NOMO-1 treated with DMSO at 0.1 percent for 48 hours (cell line): Measurements from ENCODE around the gene NRCAM.

Experiments
- DNase-seq: peaks from one replicate; lab custom pipeline; 2025; ENCODE audit not compliant: unreplicated experiment; lab: John Stamatoyannopoulos, UW

Gene NRCAM

DNA sequence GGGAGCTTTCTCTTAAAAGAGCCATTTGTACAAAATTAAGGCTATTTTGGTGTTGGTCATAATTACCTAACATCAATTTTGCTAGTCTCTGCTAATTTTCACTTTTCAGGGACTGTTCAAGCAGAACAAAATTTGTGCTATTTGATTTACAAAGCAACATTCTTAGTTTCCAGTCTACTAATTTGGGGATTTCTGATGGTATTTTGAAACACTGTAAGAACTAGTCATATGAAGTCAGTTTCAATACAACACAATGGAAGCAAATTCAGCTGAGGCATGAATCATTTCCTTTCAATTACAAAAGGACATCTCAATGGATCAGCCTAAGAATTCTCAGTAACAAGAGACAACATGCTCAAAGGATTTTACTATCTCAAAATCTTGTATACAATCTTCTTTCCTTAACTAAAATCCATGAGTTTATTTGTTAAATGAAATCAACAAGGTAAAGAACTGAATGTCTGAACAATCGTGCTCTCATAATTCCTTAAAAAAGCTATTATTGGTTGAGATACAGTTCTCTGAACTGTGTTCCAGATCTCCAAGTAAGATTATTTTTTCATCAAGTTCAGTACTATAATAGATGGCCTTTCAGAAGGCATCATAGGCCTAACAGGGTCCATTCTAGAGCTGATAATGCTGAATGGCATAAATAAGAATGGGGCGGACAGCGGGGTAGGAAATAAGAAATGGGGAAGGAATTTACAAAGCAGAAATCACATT, 144.6 kb downstream of the NRCAM start:
- DNase-seq: no peak

DNA sequence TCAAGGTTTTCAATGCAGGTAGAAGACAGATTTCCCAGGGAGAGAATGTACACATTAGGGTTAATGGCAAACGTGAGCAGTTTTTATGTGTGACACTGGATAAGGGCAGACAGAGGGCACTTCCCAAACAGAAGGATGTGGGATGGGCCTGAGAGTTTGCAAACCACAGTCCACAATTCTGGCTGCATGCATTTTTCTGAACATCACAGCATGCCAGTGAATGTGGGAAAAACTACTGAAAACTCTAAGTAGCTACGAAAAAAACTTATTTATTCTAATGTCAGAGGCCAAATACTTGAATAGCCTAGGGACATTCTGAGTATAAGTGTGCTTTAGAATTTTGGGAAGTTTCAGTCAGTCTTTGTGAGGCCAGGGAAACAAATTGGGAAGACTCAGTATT, 145.9 kb downstream of the NRCAM start:
- no peak for DNase-seq

DNA sequence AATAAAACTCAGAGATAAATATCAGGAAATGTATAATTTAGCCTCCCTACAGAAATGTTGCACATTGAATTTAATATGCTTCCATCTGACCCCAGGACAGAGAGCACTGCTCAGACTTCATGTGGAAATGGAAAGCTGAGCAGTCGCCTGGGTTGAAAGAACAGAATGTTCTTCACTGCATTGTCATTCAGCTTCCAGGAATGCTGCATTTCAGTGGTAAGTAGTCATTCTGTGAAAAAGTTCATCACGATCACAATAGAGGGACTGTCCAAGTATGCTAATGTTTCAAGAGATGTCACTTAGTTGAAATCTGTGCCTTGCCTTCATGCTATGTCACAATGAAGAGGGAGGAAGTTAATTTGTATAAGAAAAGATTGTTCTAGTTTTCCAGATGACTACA, 147.3 kb downstream of the NRCAM start:
- no peak for DNase-seq

DNA sequence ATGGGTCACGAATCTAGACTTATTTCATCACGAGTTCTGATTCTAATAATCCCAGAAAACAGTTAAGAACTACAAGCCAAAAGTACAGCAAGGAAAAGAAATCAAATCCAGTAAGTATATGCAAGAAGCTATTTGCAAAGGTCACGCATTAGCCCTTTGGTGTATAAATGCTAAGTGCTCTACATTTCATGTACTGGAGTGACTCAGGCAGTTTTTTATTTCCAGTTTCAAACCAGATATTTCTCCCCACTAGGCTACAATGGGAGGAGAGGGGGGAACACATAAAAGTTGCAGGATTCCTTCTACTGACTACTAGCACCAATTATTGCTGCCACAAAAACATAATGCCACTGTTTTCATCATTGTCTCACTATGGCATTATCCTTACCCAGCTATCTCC, 148.0 kb downstream of the NRCAM start:
- no peak for DNase-seq

DNA sequence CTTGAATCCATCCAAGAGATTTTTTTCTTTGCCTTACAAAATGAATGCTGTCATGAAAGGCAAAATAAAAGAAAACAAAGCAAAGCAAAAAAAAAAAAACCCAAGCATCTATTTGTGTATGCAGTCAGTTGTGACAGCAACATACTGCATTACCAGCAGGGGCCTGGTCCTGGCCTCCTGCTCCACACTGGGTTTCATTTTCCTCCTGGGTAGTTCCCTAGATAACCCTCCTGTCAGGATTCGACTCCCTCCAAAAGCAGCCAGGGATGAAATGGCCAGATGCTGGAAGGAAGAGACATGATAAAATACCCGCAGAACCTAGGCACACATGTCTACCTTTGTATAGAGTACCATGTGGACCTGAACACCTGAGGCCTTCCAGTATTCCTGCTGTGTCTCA, 148.6 kb downstream of the NRCAM start:
- DNase-seq: no peak

DNA sequence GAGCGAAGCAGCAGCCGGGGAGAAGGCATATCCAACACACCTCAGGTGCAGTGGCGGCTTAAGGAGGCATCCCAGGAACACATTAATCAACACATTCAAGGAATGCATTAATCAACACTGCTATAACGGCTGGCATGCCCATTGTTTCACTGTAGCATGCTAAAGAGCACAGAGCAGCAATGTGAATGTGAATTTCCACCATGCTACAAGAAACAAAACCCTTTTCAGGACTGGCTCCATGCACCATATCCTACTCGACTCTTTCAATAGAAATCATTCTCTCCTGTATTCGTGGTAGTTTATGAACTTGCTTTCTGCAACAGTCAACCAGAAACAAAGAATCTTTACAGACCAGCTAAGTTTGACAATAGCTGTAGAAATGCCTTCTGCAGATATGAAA, 149.0 kb downstream of the NRCAM start:
- no peak for DNase-seq

DNA sequence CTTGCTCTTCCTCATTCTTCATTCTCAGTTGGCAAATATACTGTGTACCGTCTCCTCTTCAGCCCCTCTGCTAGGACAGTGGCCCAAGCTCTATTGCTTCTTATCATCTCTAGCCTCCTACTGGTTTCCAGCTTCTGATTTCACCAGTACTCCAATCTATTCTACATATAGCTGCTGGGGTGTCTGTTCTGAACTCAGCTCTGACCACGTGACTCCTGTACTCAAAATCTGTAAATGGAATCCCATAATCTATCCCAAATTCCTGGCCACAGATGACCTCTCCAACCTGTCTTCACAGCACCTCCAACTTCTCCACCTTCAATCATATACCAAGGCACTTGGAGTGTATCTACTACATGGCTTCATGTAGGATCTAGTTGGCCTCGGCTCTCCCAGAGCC, 152.9 kb downstream of the NRCAM start:
- DNase-seq: no peak

DNA sequence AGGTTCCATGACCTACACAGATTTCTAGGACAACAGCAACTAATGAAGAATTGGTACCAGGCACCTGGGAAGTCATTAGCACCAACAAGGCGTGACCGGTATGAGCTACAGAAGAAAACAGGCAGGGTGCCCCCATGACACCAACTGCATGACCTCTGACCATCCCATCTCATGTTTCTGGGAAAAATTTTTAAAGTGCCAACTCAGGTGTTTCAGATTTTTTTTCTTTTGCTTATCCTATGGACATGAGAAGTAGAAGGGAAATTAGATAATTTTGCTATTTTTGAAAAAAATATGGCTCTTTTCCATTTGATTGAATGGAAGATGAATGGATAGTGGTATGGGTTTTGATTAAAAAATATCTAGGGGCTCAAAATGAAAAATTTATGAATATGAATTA, 154.8 kb downstream of the NRCAM start:
- no peak for DNase-seq

DNA sequence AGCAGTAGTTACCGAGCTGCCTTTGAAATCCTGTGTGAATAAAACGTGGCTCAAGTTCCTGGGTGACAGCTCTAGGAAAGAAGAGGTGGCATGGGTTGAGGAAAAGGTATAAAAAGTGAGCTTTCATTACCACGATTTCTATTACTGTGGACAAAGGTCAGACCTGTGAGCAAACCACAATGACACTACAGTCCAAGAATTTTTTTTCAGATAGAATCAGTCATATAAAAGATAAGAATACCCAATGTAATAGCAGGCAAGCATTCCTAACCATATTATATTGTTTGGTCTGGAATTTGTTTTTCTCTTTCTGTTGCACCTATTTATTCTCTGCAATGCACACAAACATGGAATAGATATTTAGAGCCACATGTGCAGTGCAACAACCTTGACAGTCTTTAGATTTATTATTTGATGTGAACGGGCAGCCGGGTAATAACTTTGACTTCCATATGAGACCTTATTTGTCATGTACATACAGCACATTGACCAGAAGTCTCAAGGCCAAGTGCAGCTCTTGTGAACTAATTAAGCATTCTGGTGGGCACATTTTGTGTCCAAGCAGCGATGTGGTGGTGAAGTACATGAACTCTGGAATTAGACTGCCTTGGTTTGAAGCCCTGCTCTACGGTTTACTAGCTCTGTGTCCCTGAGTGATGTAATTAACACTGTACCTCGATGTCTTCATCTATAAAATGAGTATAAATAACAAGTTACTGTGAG, 156.8 kb downstream of the NRCAM start:
- DNase-seq: no peak

DNA sequence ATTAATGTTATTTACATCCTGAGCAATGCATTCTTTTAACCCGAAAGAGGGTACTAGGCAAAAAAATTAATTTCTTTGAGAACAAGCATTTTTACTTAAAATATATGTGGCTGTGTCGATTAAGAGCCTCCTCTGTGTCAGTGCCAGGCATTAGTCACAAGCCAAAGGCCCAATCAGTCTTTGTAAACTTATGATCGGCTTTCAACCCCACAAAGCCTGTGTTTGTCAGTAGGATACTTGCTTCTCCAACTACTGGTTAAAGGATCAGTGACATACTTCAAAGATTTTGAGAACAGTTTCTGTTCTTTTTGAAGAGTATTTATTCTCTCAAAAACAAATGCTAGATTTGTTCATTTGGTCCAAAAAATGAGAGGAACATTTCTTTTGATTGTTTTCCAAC, 159.3 kb downstream of the NRCAM start:
- DNase-seq: no peak

DNA sequence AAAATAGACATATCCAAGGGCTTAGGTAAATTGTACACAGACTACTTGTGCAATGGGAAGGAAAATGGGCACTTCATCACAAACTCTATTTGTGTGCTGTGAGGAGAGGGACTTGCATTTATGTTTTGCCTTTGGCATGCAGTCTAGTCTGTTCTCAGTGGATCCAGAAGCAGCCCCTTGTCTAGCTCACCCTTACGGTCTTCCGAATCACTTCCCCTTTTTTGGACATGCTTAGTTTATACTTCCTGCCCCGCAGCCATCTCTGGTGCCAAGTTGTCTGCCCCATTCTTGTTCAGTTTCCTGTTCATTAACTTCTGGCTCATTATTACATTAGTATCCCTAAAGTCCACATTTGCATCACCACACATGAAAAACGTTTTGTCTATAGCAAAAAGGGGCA, 161.6 kb downstream of the NRCAM start:
- peak; percentile 66 for DNase-seq

DNA sequence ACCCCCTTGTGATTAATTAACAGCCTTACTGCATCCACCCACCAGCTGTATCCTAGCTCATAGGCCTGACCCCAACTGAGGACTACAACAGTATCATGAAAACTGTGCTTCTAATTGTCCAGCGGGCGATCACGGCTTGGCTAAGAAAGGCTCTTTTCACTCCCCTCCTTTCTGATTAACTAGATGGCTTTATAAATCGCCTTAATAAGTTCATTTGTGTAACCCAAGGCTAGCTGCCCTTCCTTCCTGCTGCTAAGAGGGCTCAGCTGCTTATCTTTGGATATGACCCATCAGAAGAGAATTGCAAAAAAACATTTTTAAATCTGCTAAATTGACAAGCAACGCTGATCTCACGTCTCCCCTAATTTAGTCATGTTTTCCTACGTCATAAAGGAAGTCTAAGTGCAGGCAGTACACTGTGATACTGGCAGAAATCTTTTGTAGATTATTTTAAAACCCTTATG, 163.1 kb downstream of the NRCAM start:
- no peak for DNase-seq

DNA sequence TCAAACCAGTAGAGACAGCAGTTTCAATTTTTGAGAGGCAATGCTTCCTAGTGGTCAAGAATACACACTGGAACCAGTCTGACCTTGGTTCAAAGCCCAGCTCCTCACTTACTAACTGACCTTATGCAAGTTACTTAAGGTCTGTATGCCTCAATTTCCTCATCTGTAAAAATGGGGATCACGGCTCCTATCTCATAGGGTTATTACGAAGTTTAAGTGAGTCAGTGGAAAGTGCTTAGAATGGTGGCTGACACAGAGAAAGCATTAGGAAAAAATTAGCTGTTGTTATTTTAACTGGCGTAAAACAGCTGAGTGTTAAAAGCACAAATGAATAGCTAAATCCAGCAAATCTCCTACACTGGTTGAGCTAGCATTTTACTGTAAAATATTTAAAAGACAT, 163.7 kb downstream of the NRCAM start:
- DNase-seq: no peak

DNA sequence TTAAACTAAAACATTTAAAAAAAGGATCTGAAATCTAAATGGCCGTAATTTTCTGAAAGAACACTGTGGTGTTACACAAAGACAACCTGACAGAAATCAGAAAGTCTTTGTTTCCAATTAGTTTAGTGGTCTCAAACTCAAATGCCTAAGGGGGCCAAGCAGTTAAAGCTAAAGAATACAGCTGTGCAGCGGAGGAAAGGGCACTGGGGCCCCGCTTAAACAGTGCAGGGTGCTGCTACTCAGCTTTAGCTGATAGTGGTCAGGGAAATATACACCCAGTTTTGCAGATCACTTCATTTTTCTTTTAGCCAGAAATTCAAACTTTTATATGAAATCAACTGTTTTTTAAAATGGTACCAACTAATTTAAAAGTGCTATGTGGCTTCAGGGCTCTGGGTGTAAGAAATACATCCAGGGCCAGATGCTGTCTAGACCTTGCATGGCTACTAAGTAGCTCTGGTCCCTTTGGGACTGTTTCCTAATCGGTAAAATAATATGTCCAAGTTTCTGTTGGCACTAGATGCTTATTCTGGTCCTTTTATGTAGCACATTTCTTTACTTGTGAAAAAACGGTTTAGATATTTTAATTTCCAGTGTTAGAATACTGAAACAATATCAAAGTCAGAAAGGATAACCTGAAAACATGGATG, 164.3 kb downstream of the NRCAM start:
- no peak for DNase-seq

DNA sequence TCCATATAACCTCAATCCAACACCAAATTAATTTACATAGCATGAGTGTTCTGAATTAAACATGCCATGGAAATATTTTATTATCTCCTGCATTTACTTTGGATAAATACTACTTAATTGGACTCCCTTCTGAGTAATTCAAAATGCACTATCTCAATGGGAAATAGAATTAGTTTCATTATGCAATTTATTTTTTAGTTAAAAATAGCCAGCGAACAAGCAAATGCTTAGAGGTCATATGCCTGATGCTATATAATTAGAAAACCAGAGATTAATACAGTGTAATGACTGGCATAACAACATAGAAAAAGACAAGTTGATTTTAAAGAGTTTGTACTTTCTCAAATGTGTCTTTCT, 165.1 kb downstream of the NRCAM start:
- no peak for DNase-seq

DNA sequence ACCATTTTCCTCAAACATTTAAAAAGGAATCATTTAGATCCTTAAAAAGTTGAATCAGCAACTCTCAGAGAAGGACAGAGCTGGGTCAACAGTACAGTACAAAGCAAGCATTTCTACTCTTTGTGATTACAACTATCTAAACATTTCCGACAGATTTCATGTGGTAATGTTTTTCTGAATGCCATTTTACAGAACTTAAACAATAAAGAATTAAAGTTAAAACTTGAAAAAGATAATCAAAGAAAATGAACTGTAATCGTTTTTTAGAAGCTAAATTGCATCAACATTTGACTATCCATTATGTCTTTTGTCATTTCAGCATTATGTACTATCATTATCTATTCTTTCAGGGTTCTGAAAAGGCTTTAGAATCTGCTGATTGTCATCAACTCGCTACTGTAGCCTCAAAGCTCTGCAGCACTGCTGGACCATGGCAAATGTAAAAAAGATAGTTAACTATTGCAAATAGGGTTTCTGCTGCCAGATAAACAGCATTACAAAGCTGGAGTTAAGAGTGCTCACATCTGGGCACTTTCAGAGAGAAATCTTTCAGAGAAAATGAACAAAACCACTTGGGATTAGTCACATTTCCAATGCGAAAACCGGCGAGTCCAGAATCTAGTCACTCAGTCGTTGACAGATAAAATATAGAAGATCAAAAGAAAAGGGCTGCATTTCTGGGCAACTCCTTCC, 165.6 kb downstream of the NRCAM start:
- no peak for DNase-seq

DNA sequence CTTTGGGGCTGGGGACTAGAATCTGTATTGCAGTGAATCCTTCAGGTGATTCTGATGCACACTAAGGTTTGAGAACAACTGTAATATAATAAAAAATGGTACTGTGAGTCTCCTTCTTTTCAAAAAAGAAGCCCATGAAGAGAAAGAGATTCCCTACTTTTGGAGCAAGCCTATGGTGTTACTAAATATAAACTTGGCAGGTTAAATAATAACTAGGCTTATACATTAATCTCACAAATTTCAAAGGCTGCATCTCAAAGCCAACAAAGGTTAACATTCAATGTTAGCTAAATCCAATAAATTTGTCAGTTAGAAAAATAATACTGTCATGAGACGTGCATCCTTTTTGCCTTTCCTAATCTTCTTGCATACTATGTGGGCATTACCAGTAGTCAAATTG, 166.4 kb downstream of the NRCAM start:
- no peak for DNase-seq

DNA sequence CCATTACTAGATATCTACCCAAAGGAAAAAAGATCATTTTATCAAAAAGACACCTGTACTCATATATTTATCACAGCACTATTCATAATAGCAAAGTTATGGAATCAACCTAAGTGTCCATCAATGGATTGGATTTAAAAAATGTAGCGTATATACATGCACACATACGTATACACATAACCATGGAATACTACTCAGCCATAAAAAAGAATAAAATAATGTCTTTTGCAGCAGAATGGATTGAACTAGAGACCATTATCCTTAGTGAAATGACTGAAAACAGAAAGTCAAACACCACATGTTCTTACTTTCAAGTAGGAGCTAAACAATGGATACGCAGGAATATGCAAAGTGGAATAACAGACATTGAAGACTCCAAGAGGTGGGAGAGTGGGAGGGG, 168.4 kb downstream of the NRCAM start:
- no peak for DNase-seq

DNA sequence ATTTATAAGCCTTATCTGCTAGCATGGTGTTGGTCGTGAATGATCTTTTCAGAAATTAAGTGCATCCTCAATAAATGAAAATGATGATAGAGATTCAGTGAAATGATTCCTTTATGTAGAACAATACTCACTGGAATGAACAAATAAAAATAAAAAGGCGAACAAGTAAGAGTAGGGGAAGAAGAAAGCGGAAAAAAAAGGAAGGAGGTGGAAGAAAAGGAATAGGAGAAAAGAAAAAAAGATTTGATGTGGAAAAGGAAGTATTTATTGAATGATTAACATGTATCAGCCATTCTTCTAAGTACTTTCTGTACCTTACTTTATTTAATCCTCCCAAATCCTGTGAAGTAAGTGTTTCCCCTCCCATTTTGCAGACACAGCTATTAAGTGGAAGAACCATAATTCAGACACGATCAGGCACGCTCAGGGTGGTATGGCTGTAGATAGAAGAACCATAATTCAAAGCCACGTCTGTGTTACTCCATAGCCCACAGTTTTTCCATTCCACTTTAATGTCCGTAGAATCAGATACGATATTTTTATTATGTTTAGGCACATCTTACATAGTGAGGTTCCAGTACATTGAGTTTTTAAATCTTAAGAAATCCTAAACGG, 169.8 kb downstream of the NRCAM start:
- DNase-seq: no peak

DNA sequence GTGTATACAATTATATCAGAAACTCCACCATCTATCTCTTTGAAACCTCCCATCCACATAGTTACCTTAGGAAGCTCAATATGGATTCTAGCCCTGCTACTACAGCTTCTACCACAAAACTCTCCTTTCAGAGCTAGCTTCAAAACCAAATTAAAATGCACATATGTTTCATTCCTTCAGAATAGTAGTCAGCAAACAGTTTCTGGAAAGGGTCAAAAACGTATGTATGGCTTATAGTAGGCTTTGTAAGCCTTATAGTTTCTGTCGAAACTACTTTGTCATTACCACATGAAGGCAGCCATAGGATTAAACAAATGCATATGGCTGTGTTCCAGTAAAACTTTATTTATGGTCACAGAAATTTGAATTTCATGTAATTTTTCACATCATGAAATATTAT, 170.5 kb downstream of the NRCAM start:
- no peak for DNase-seq

DNA sequence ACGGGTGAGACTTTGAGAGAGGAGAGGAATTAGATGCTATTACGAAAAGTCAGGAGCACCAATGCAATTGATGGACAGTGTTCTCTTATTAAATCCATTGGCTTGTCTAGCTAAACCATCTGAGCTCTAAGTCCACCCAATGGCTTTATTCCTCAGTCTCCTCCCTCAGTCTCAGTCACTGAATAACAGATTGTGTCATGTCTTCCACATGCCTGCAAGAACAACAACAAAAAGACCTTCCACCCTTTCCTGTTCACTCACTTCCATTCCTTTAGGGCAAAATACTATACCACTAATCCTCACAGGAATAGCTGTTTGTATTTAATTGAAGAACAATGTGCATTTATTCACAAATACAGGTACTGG, 171.2 kb downstream of the NRCAM start:
- no peak for DNase-seq
